ENCODE measurements around the gene ANKAR. TPM values are rescaled to one million over a fixed set of nuclear protein-coding genes. Genes with fewer than 3 reads are reported as not detected.

ANKAR gene
- total RNA-seq, 1 donor from 2014 or later = 14.5 TPM

DNA sequence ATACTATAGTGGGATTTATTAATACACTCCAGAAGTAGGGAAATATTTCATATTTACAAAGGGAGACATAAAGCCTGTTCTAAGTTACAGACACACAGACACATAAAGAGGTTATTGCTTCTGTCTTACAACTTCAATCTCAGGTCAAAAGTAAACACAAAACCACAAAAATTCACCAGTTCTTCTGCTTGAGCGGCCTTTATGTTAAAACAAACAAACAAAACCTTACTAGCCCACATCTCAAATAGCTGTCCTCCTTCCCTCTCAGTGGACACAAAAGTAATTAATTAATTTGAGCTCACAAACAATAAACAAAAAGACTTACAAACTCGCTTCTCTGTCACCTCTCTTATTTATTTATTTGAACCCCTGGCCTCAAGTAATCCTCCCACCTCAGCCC lies 14.7 kb upstream of the ANKAR start:
- Mint-ChIP-seq H3K27ac (no peak overlapping the region), H3K36me3 (ENCODE audit: low read depth) (peaks cover 9% of the 10 kb centered on the region), H3K9me3 (no peaks in the 10 kb centered on the region), H3K4me3 (no peak overlapping the region), H3K4me1 (peaks cover 24% of the 10 kb centered on the region), H3K27me3 (no peaks in the 10 kb centered on the region)
- TF ChIP-seq, protein P1, sequence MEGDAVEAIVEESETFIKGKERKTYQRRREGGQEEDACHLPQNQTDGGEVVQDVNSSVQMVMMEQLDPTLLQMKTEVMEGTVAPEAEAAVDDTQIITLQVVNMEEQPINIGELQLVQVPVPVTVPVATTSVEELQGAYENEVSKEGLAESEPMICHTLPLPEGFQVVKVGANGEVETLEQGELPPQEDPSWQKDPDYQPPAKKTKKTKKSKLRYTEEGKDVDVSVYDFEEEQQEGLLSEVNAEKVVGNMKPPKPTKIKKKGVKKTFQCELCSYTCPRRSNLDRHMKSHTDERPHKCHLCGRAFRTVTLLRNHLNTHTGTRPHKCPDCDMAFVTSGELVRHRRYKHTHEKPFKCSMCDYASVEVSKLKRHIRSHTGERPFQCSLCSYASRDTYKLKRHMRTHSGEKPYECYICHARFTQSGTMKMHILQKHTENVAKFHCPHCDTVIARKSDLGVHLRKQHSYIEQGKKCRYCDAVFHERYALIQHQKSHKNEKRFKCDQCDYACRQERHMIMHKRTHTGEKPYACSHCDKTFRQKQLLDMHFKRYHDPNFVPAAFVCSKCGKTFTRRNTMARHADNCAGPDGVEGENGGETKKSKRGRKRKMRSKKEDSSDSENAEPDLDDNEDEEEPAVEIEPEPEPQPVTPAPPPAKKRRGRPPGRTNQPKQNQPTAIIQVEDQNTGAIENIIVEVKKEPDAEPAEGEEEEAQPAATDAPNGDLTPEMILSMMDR (IDR thresholded peaks at IDR 0.05) = no peak
- DNase-seq = no peak
- ChIA-PET POLR2A (interaction anchor here (2.9 kb wide), 1 partner anchor 103 kb away, joined by 11 read pairs; the partner anchor contains the start of gene OSGEPL1), CTCF (interaction anchor here (1.9 to 6.8 kb wide), 4 partner anchors 15 to 41 kb away, joined by 6 to 52 read pairs (median 30); partner anchors contain the start of gene ANKAR)
- no peak for ATAC-seq (ENCODE audit: low read depth)
- intact Hi-C loops (cut with micrococcal nuclease) = loop anchor here (2.0 to 5.0 kb wide), 6 partner anchors 293 to 1493 kb away; partner anchors contain the start of genes GLS, NAB1 and STAT4

DNA sequence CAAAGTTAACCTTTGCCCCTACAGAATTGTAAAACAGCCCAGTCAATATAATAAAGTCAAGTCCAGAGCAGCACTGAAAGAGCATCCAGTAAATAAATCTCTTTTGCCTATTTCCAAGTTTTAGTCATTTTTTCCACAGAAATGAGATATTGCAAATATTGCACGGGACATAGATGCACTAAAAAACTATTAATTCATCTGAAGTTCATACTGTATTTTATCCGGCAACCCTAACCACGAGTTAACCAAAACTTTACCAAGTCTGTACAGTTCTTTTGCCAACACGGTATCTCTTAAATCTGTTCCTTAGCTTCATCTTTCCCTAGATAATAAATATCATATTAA lies 13.7 kb upstream of the ANKAR start:
- no peak for DNase-seq
- TF ChIP-seq, protein P1 (IDR thresholded peaks at IDR 0.05) = no peak
- Mint-ChIP-seq H3K4me3 (no peak overlapping the region), H3K36me3 (ENCODE audit: low read depth) (peaks cover 14% of the 10 kb centered on the region), H3K9me3 (no peaks in the 10 kb centered on the region), H3K27ac (no peak overlapping the region), H3K27me3 (no peaks in the 10 kb centered on the region), H3K4me1 (peaks cover 25% of the 10 kb centered on the region)
- intact Hi-C loops (cut with micrococcal nuclease) = loop anchor here (1.0 to 5.0 kb wide), 15 partner anchors 14 to 1492 kb away; partner anchors contain the start of genes ANKAR, GLS, HIBCH and NAB1
- ATAC-seq (ENCODE audit: low read depth) = no peak
- ChIA-PET POLR2A (interaction anchor here (1.0 to 3.2 kb wide), 7 partner anchors 11 to 1354 kb away, joined by 3 to 37 read pairs (median 4); partner anchors contain the start of genes ANKAR and OSGEPL1), CTCF (interaction anchor here (0.6 to 6.8 kb wide), 11 partner anchors 14 to 704 kb away, joined by 3 to 52 read pairs (median 6); partner anchors contain the start of genes ANKAR and OSGEPL1)

DNA sequence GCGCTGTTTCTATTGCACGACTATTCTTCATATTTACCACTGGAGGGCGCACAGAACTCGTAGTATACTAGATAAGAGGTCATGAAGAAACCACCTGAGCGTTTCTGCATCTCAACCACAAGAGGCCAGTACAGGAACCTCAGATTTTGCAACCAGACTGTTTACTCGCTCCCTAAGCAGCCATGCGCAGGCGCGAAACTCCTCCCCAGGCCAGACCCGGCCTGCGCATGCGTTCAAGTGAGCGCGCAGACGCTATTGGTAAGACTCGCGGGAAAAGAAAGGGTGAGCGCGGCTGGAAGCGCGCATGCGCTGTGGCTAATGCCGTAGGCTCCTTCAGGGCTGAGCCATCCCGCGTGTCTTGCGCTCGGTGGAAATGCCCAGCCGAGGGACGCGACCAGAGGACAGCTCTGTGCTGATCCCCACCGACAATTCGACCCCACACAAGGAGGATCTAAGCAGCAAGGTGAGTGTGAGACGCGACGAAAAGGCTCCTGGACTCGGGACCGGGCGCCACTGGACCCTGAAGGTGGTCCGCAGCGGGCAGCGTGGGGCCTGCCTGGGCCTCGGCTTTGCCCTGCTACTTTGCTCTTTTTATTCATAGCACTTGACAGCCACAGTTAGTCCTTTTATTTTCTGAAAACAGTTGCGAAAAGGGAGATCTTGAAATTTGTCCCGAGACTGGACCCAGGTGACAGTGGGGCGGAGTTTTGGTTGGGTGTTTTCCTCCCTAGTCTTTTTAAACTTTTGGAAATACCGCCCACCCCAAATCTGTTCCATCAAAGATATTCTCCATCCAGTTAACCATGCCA lies 13.1 kb upstream of the ANKAR start, which contains the start of gene ASNSD1:
TSS of gene ASNSD1 (plus strand) at position 312 of the 809 bp plus-strand sequence. CDS start 4,674 bp downstream, outside the sequence.
- ATAC-seq (ENCODE audit: low read depth) = peak; percentile 95
- H3K4me1 Mint-ChIP-seq = peaks cover 25% of the 10 kb centered on the region
- H3K27me3 Mint-ChIP-seq = no peaks in the 10 kb centered on the region
- H3K27ac Mint-ChIP-seq = no peak within 1 kb of the TSS
- H3K36me3 Mint-ChIP-seq (ENCODE audit: low read depth) = peaks cover 20% of the 10 kb centered on the region
- CTCF ChIA-PET = interaction anchor here (0.6 to 6.8 kb wide), 13 partner anchors 10 to 704 kb away, joined by 3 to 52 read pairs (median 6); partner anchors contain the start of genes ANKAR and OSGEPL1
- POLR2A ChIA-PET = interaction anchor here (1.0 to 3.2 kb wide), 8 partner anchors 10 to 1353 kb away, joined by 3 to 37 read pairs (median 4); partner anchors contain the start of genes ANKAR, ORMDL1, OSGEPL1 and PMS1
- peak; percentile 97 for DNase-seq
- H3K4me3 Mint-ChIP-seq = no peak within 1 kb of the TSS
- TF ChIP-seq, protein P1 (IDR thresholded peaks at IDR 0.05) = peak; percentile 97
- H3K9me3 Mint-ChIP-seq = no peaks in the 10 kb centered on the region
- intact Hi-C loops (cut with micrococcal nuclease) = loop anchor here (1.0 to 5.0 kb wide), 15 partner anchors 13 to 1491 kb away; partner anchors contain the start of genes ANKAR, GLS, HIBCH and NAB1

DNA sequence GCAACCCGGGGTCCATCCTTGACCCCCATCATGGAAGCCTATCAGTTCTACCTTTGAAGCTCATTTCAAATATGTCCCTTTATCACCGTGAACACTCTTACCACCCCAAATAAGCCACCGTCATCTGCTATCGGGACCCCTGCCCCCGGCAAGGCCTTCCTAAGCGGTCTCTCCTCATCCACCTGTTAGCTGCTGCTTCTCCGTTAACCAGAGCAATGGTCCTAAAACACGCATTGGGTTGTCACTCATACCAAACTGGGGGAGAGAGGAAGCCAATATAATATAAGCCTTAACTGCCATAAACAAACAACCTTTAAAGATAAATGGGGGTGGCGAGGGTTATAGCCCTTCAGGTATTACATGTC lies 12.5 kb upstream of the ANKAR start:
- H3K4me3 Mint-ChIP-seq = no peak overlapping the region
- POLR2A ChIA-PET = interaction anchor here (1.2 to 3.2 kb wide), 6 partner anchors 10 to 122 kb away, joined by 4 to 37 read pairs (median 4); partner anchors contain the start of genes ANKAR, ORMDL1, OSGEPL1 and PMS1
- H3K27me3 Mint-ChIP-seq = no peaks in the 10 kb centered on the region
- DNase-seq = no peak
- peaks cover 25% of the 10 kb centered on the region for H3K4me1 Mint-ChIP-seq
- CTCF ChIA-PET = interaction anchor here (0.5 to 6.8 kb wide), 6 partner anchors 8 to 101 kb away, joined by 3 to 52 read pairs (median 12); partner anchors contain the start of genes ANKAR and OSGEPL1
- no peak overlapping the region for H3K27ac Mint-ChIP-seq
- peaks cover 26% of the 10 kb centered on the region for H3K36me3 Mint-ChIP-seq (ENCODE audit: low read depth)
- no peak for ATAC-seq (ENCODE audit: low read depth)
- intact Hi-C loops (cut with micrococcal nuclease) = loop anchor here (1.0 to 5.0 kb wide), 15 partner anchors 12 to 1490 kb away; partner anchors contain the start of genes ANKAR, GLS, HIBCH and NAB1
- TF ChIP-seq, protein P1 (IDR thresholded peaks at IDR 0.05) = no peak
- no peaks in the 10 kb centered on the region for H3K9me3 Mint-ChIP-seq

All from activated B cell treated with CpG ODN at 0.5 μM for 24 hours (primary cell).